Measurements from ENCODE around the gene GATA2. TPM values are rescaled to one million over a fixed set of nuclear protein-coding genes. Genes with fewer than 3 reads are reported as not detected.
A peak's percentile ranks its signal among the peaks of the same experiment; 100 is the strongest.

The GATA2 gene
- total and polyA plus RNA-seq, 2 of the 13 experiments (the other 11 are each of a cell fraction or from before 2014, with no cell fraction given): 3.5 to 6.2 TPM

GRCh38 chr3:128487813-128488635 lies 5.0 kb downstream of the GATA2 start (continued):
- TF ChIP-seq PAXIP1 (CRISPR knock-in tag; conservative IDR thresholded peaks at IDR 0.05) (peak; percentile 29; the same call in 1 of the 2 replicates), SP140L (CRISPR knock-in tag; IDR thresholded peaks at IDR 0.05; ENCODE audit: borderline replicate concordance) (no peak), GFI1 (CRISPR knock-in tag; IDR thresholded peaks at IDR 0.05; ENCODE audit: borderline replicate concordance) (peak; percentile 4; the same call in 1 of the 2 replicates), ZNF670 (CRISPR knock-in tag; IDR thresholded peaks at IDR 0.05; ENCODE audit: borderline replicate concordance) (no peak), NFYC (CRISPR knock-in tag; IDR thresholded peaks at IDR 0.05) (peak; percentile 86), ZNF768 (CRISPR knock-in tag; IDR thresholded peaks at IDR 0.05) (peak; percentile 39; the same call in 1 of the 2 replicates), ZNF790 (CRISPR knock-in tag; IDR thresholded peaks at IDR 0.05; ENCODE audit: borderline replicate concordance) (no peak; the same call in 1 of the 2 replicates), MXD4 (CRISPR knock-in tag; IDR thresholded peaks at IDR 0.05) (no peak), ZNF605 (CRISPR knock-in tag; IDR thresholded peaks at IDR 0.05) (peak; percentile 16; the same call in 1 of the 2 replicates), NR2F1 (CRISPR knock-in tag; IDR thresholded peaks at IDR 0.05) (no peak), ETV5 (CRISPR knock-in tag; IDR thresholded peaks at IDR 0.05; ENCODE audit: borderline replicate concordance) (no peak), SMARCC2 (IDR thresholded peaks at IDR 0.05) (no peak), ZHX1 (CRISPR knock-in tag; IDR thresholded peaks at IDR 0.05; ENCODE audit: low read depth) (0 out of 2 replicates have a peak, but pooled peaks have one; percentile 48), ARID3A (IDR thresholded peaks at IDR 0.05; ENCODE audit: low read depth, low read length) (no peak), ZNF501 (CRISPR knock-in tag; IDR thresholded peaks at IDR 0.05) (peak; percentile 66), FOXM1 (CRISPR knock-in tag; IDR thresholded peaks at IDR 0.05) (no peak)
